Mucosa of stomach (tissue), 1 donor: ENCODE results near the gene ECPAS.
"Not testable (repeated sequence)": the region's sequence is repeated elsewhere in the genome, so short reads cannot be mapped to it uniquely, and the experiment has no call there.

Source experiments
- H3K27me3 ChIP-seq: one replicate; pipeline ENCODE4 v1.7.0; 2013; ENCODE audit warnings: mild to moderate bottlenecking, low read length; ENCODE audit not compliant: control insufficient read depth, insufficient read depth
- H3K36me3 ChIP-seq: one replicate; pipeline ENCODE4 v1.7.0; 2013; ENCODE audit warnings: low read length; ENCODE audit not compliant: control insufficient read depth, insufficient read depth
- H3K4me1 ChIP-seq: one replicate; pipeline ENCODE4 v1.7.0; 2013; ENCODE audit warnings: mild to moderate bottlenecking, low read length; ENCODE audit not compliant: control insufficient read depth, insufficient read depth
- H3K4me3 ChIP-seq: one replicate; pipeline ENCODE4 v1.7.0; 2013; ENCODE audit warnings: low read length
- H3K9ac ChIP-seq: one replicate; pipeline ENCODE4 v1.7.0; 2013; ENCODE audit warnings: mild to moderate bottlenecking, low read length, moderate library complexity
- H3K9me3 ChIP-seq: one replicate; pipeline ENCODE4 v1.7.0; 2013; ENCODE audit warnings: mild to moderate bottlenecking, low read length, moderate library complexity; ENCODE audit not compliant: control insufficient read depth
- donor health status: Pancreatic carcinoma.

Gene ECPAS

GRCh38 chr9:111463048-111463447, 21.1 kb downstream of the ECPAS start:
- Histone ChIP-seq H3K4me1 (peaks cover 4% of the 10 kb centered on the region), H3K36me3 (no peaks in the 10 kb centered on the region), H3K9me3 (no peaks in the 10 kb centered on the region), H3K9ac (no peak overlapping the region), H3K4me3 (no peak overlapping the region), H3K27me3 (no peaks in the 10 kb centered on the region)

GRCh38 chr9:111458139-111459009, 25.8 kb downstream of the ECPAS start:
- no peak overlapping the region for H3K9ac ChIP-seq
- H3K36me3 ChIP-seq: no peaks in the 10 kb centered on the region
- no peaks in the 10 kb centered on the region for H3K9me3 ChIP-seq
- peaks cover 9% of the 10 kb centered on the region for H3K4me1 ChIP-seq
- H3K4me3 ChIP-seq: no peak overlapping the region
- H3K27me3 ChIP-seq: no peaks in the 10 kb centered on the region

DNA sequence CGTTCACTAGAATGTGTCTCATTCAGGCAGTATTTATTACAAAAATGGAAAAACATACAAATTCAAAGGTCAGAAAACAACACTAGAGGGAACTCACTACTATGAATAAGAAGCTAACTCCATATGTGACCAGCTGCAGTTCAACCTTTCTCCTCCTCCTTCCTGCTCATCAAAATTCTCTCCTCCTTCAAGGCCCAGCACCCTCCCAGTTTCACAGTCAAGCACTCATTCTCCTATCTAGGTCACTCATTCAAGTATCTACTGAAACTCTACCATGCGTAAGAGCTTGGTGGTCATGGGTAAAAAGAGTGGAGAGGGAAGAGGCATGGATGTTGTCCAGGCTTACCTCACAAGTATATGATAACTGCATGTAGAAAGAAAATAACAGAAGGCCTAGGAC, 27.7 kb downstream of the ECPAS start:
- Histone ChIP-seq H3K9me3 (no peaks in the 10 kb centered on the region), H3K4me3 (no peak overlapping the region), H3K36me3 (no peaks in the 10 kb centered on the region), H3K4me1 (peaks cover 9% of the 10 kb centered on the region), H3K27me3 (no peaks in the 10 kb centered on the region), H3K9ac (no peak overlapping the region)

DNA sequence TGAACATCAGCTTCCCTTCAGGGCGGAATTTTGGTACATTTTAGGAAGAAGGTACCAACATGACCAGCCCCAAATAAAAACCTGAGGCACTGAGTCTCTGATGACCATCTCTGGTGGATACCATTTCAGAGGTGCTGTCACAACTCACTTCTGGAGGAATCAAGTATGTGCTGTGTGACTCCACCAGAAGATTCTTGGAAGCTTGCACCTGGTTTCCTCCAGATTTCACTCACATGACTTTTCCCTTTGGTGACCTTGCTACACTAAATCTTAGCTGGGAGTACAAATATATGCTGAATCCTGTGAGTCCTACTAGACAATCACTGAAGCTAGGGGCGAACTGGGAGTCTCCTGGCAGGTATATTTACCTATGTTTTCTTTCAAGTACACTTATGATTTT, 28.5 kb downstream of the ECPAS start:
- H3K4me3 ChIP-seq: no peak overlapping the region
- H3K9ac ChIP-seq: no peak overlapping the region
- no peaks in the 10 kb centered on the region for H3K36me3 ChIP-seq
- H3K27me3 ChIP-seq: no peaks in the 10 kb centered on the region
- H3K4me1 ChIP-seq: peaks cover 9% of the 10 kb centered on the region
- H3K9me3 ChIP-seq: no peaks in the 10 kb centered on the region

DNA sequence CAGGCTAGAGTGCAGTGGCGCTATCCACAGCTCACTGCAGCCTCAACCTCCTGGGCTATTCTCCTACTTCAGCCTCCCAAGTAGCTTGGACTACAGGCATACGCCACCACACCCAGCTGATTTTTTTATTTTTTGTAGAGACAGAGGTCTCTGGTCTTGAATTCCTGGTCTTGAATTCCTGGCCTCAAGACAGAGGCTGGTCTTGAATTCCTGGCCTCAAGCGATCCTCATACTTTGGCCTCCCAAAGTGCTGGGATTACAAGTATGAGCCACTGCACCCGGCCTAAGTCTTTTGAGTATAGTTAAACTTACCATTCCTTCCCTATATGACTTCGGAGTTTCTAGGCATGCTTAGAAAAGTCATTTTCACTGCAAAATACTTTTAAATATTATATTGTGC, 29.4 kb downstream of the ECPAS start:
- Histone ChIP-seq H3K9me3 (no peaks in the 10 kb centered on the region), H3K27me3 (no peaks in the 10 kb centered on the region), H3K4me1 (peaks cover 14% of the 10 kb centered on the region), H3K36me3 (no peaks in the 10 kb centered on the region), H3K9ac (no peak overlapping the region), H3K4me3 (no peak overlapping the region)

GRCh38 chr9:111451570-111451969, 32.6 kb downstream of the ECPAS start:
- Histone ChIP-seq H3K4me1 (peaks cover 7% of the 10 kb centered on the region), H3K36me3 (no peaks in the 10 kb centered on the region), H3K9me3 (no peaks in the 10 kb centered on the region), H3K9ac (no peak overlapping the region), H3K4me3 (no peak overlapping the region), H3K27me3 (no peaks in the 10 kb centered on the region)

GRCh38 chr9:111450124-111450523, 34.1 kb downstream of the ECPAS start:
- Histone ChIP-seq H3K9ac (no peak overlapping the region), H3K27me3 (no peaks in the 10 kb centered on the region), H3K9me3 (no peaks in the 10 kb centered on the region), H3K4me3 (no peak overlapping the region), H3K4me1 (peaks cover 5% of the 10 kb centered on the region), H3K36me3 (no peaks in the 10 kb centered on the region)

DNA sequence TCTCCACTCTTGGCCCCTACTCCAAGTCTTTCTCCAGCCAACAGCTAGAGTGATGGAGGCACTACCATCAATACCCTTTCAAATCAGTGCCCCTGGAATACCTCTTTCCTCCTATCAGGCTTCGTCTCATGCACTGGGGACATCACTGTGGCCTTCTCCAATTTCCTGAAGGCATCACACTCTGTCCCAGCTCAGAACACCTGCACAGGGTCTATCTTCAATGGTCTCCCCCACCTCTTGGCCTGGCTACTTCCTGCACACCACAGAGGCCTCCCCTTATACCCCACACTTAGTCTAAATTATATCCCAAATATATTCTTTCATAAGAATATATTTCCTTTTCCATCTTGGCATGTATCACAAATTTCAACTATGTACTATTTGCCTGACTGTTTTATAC, 34.5 kb downstream of the ECPAS start:
- Histone ChIP-seq H3K36me3 (no peaks in the 10 kb centered on the region), H3K9ac (no peak overlapping the region), H3K4me3 (no peak overlapping the region), H3K4me1 (peaks cover 5% of the 10 kb centered on the region), H3K9me3 (no peaks in the 10 kb centered on the region), H3K27me3 (no peaks in the 10 kb centered on the region)

DNA sequence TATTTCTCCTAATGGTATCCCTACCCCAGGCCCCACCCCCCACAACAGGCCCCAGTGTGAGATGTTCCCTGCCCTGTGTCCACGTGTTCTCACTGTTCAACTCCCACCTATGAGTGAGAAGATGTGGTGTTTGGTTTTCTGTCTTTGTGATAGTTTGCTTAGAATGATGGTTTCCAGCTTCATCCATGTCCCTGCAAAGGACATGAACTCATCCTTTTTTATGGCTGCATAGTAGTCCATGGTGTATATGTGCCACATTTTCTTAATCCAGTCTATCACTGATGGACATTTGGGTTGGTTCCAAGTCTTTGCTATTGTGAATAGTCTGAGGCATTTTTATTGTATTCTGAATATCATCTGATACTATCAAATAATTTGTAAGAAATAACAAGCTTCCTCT, 38.4 kb downstream of the ECPAS start:
- not testable (repeated sequence) for H3K36me3 ChIP-seq, H3K4me1 ChIP-seq, H3K4me3 ChIP-seq, H3K27me3 ChIP-seq, H3K9me3 ChIP-seq, H3K9ac ChIP-seq

DNA sequence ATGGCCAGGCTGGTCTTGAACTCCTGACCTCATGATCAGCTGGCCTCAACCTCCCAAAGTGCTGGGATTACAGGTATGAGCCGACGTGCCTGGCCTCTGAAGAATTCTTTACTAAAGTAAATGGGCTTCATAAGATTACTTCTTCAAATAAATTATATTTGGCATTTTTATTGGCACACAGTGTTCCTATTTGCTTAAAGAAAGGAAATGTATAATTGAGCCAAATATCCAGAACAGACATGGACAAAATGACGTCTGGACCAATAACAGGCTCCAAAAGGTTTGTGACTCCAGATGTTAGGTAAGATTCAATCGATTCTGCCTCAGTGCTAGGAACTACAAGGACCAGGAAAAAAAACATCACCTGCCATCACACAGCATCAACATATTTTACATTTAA, 40.7 kb downstream of the ECPAS start:
- H3K27me3 ChIP-seq: no peaks in the 10 kb centered on the region
- H3K4me1 ChIP-seq: no peaks in the 10 kb centered on the region
- H3K9ac ChIP-seq: no peak overlapping the region
- H3K4me3 ChIP-seq: no peak overlapping the region
- no peaks in the 10 kb centered on the region for H3K9me3 ChIP-seq
- H3K36me3 ChIP-seq: no peaks in the 10 kb centered on the region

GRCh38 chr9:111442360-111443027, 41.7 kb downstream of the ECPAS start:
- Histone ChIP-seq H3K4me3 (no peak overlapping the region), H3K36me3 (no peaks in the 10 kb centered on the region)

GRCh38 chr9:111440226-111440625, 44.0 kb downstream of the ECPAS start:
- Histone ChIP-seq H3K9me3 (no peaks in the 10 kb centered on the region), H3K4me3 (no peak overlapping the region), H3K36me3 (no peaks in the 10 kb centered on the region), H3K27me3 (no peaks in the 10 kb centered on the region), H3K4me1 (no peaks in the 10 kb centered on the region), H3K9ac (no peak overlapping the region)

More at GRCh38 chr9:111442360-111443027, 41.7 kb downstream of the ECPAS start:
- Histone ChIP-seq H3K9me3 (no peaks in the 10 kb centered on the region), H3K4me1 (no peaks in the 10 kb centered on the region), H3K9ac (no peak overlapping the region), H3K27me3 (no peaks in the 10 kb centered on the region)
